Uterus (tissue), 2 donors: Measurements from ENCODE around the gene SAMD4A.

Experiments used
- CTCF ChIP-seq, 4 experiments: fragments of 200-600 bp in 2 of 4; fragments of 450-650 bp in 2 of 4; sonication (generic) in 2 of 4; IDR thresholded peaks; one replicate each; pipeline ENCODE4 v1.5.1; 2016 to 2019; ENCODE audit warnings: antibody characterized with exemption in 4 of 4, mild to moderate bottlenecking in 2 of 4, moderate library complexity in 1 of 4
- POLR2A ChIP-seq, 2 donors: fragments of 450-650 bp; IDR thresholded peaks; one replicate each; pipeline ENCODE4 v1.6.1; 2016; ENCODE audit warnings: antibody characterized with exemption in 2 of 2, mild to moderate bottlenecking in 1 of 2, moderate library complexity in 1 of 2

DNA sequence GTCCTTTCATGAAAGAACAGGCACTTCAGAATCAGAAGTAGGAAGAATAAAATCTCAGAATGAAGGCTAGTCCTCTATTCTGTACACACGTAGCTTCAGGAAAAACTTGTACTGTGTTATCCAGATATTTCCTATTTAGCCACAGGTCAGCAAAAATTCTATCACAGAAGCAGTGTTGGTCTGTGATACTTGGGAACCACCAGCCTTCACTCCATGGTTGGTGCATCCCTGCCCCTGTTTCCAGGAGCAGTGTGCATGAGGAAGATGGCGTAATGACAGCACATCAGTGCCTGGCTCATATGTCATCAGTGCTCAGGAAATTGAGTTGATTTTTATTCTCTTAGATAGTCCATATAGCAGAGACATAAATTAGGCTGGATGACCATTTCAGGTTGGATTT, 87.7 kb downstream of the SAMD4A start:
- TF ChIP-seq CTCF (IDR thresholded peaks at IDR 0.05) (no peak), POLR2A (IDR thresholded peaks at IDR 0.05) (no peak)
